ENCODE measurements around the gene ZNF385D. TPM values are rescaled to one million over a fixed set of nuclear protein-coding genes. Genes with fewer than 3 reads are reported as not detected.

Gene ZNF385D
- total RNA-seq, 1 experiment from 2014 or later = 5.9 TPM

GRCh38 chr3:21599890-21600289, 151.1 kb downstream of the ZNF385D start:
- no peaks in the 10 kb centered on the region for H4K20me1 ChIP-seq (ENCODE audit: low read length)
- POLR2A ChIA-PET (ENCODE audit: unreplicated experiment) = no interaction called here
- H3K4me1 ChIP-seq (ENCODE audit: insufficient read depth, low read length) = no peaks in the 10 kb centered on the region
- no peak overlapping the region for H3K4me2 ChIP-seq (ENCODE audit: low read length)
- TF ChIP-seq EZH2phosphoT487 (IDR thresholded peaks at IDR 0.05; ENCODE audit: borderline replicate concordance, low read length) (no peak), CTCF (conservative IDR thresholded peaks at IDR 0.05; ENCODE audit: low read depth, low read length) (no peak), EZH2 (IDR thresholded peaks at IDR 0.05; ENCODE audit: low read length, unreplicated experiment) (no peak)
- no peaks in the 10 kb centered on the region for H3K9me2 ChIP-seq (replicated peaks; ENCODE audit: low read length)
- no peak for ATAC-seq
- H3K9ac ChIP-seq (ENCODE audit: low read length) = no peak overlapping the region
- H3F3A ChIP-seq (ENCODE audit: low read length, unreplicated experiment) = no peaks in the 10 kb centered on the region
- no peak for DNase-seq
- no peak overlapping the region for H2AFZ ChIP-seq (ENCODE audit: low read length)
- H3K36me3 ChIP-seq (ENCODE audit: low read depth, low read length) = no peaks in the 10 kb centered on the region
- no peaks in the 10 kb centered on the region for H3K9me3 ChIP-seq (ENCODE audit: low read length)
- no TSS peak for BruUV-seq (replicated peaks)
- no peak overlapping the region for H3K4me3 ChIP-seq (ENCODE audit: low read length)
- no peak overlapping the region for H3K27ac ChIP-seq (ENCODE audit: low read length)
- CTCF ChIA-PET = no interaction called here
- intact Hi-C loops (cut with micrococcal nuclease) = no loop called here
- H3K79me2 ChIP-seq (ENCODE audit: low read length) = no peaks in the 10 kb centered on the region
- no peaks in the 10 kb centered on the region for H3K27me3 ChIP-seq (ENCODE audit: low read length)

GRCh38 chr3:21592828-21593227, 158.2 kb downstream of the ZNF385D start:
- Histone ChIP-seq H3K4me2 (ENCODE audit: low read length) (no peak overlapping the region), H3K36me3 (ENCODE audit: low read depth, low read length) (no peaks in the 10 kb centered on the region), H3K9me2 (replicated peaks; ENCODE audit: low read length) (no peaks in the 10 kb centered on the region), H3K79me2 (ENCODE audit: low read length) (no peaks in the 10 kb centered on the region), H3K4me3 (ENCODE audit: low read length) (no peak overlapping the region), H3K9me3 (ENCODE audit: low read length) (no peaks in the 10 kb centered on the region), H2AFZ (ENCODE audit: low read length) (no peak overlapping the region), H3K27ac (ENCODE audit: low read length) (no peak overlapping the region), H4K20me1 (ENCODE audit: low read length) (no peaks in the 10 kb centered on the region), H3K9ac (ENCODE audit: low read length) (no peak overlapping the region), H3K4me1 (ENCODE audit: insufficient read depth, low read length) (no peaks in the 10 kb centered on the region), H3F3A (ENCODE audit: low read length, unreplicated experiment) (no peaks in the 10 kb centered on the region), H3K27me3 (ENCODE audit: low read length) (no peaks in the 10 kb centered on the region)
- no TSS peak for BruUV-seq (replicated peaks)
- CTCF ChIA-PET = no interaction called here
- intact Hi-C loops (cut with micrococcal nuclease) = no loop called here
- DNase-seq (no peak), ATAC-seq (no peak)
- no peak for TF ChIP-seq EZH2phosphoT487 (IDR thresholded peaks at IDR 0.05; ENCODE audit: borderline replicate concordance, low read length)
- TF ChIP-seq CTCF (conservative IDR thresholded peaks at IDR 0.05; ENCODE audit: low read depth, low read length) = no peak
- no peak for TF ChIP-seq EZH2 (IDR thresholded peaks at IDR 0.05; ENCODE audit: low read length, unreplicated experiment)
- POLR2A ChIA-PET (ENCODE audit: unreplicated experiment) = no interaction called here

GRCh38 chr3:21587894-21588293, 163.1 kb downstream of the ZNF385D start:
- BruUV-seq (replicated peaks) = no TSS peak
- TF ChIP-seq EZH2 (IDR thresholded peaks at IDR 0.05; ENCODE audit: low read length, unreplicated experiment) (no peak), EZH2phosphoT487 (IDR thresholded peaks at IDR 0.05; ENCODE audit: borderline replicate concordance, low read length) (no peak), CTCF (conservative IDR thresholded peaks at IDR 0.05; ENCODE audit: low read depth, low read length) (no peak)
- no peak overlapping the region for H3K4me3 ChIP-seq (ENCODE audit: low read length)
- H3F3A ChIP-seq (ENCODE audit: low read length, unreplicated experiment) = no peaks in the 10 kb centered on the region
- no peaks in the 10 kb centered on the region for H3K9me3 ChIP-seq (ENCODE audit: low read length)
- H3K9ac ChIP-seq (ENCODE audit: low read length) = no peak overlapping the region
- H3K27me3 ChIP-seq (ENCODE audit: low read length) = no peaks in the 10 kb centered on the region
- no peaks in the 10 kb centered on the region for H3K9me2 ChIP-seq (replicated peaks; ENCODE audit: low read length)
- no peaks in the 10 kb centered on the region for H3K36me3 ChIP-seq (ENCODE audit: low read depth, low read length)
- ATAC-seq = no peak
- H4K20me1 ChIP-seq (ENCODE audit: low read length) = no peaks in the 10 kb centered on the region
- H3K27ac ChIP-seq (ENCODE audit: low read length) = no peak overlapping the region
- ChIA-PET POLR2A (ENCODE audit: unreplicated experiment) (no interaction called here), CTCF (no interaction called here)
- H2AFZ ChIP-seq (ENCODE audit: low read length) = no peak overlapping the region
- no peak overlapping the region for H3K4me2 ChIP-seq (ENCODE audit: low read length)
- DNase-seq = no peak
- no peaks in the 10 kb centered on the region for H3K4me1 ChIP-seq (ENCODE audit: insufficient read depth, low read length)
- intact Hi-C loops (cut with micrococcal nuclease) = no loop called here
- no peaks in the 10 kb centered on the region for H3K79me2 ChIP-seq (ENCODE audit: low read length)

All from PC-3 (cell line).